HEK293 (cell line): ENCODE results near the gene TNFRSF4.

Experiments
- CTCF ChIA-PET: fragments of 350-600 bp; formaldehyde crosslinking; extraction: SDS; loops from one replicate; lab custom pipeline; 2021; ENCODE audit warnings: antibody characterized with exemption; lab: Yijun Ruan, JAX
- POLR2A ChIA-PET: fragments of 300-600 bp; formaldehyde crosslinking; extraction: SDS; loops from one replicate; lab custom pipeline; 2020; ENCODE audit warnings: antibody characterized with exemption, inconsistent platforms; lab: Yijun Ruan, JAX
- H3K27ac ChIP-seq: fragments of 200-500 bp; sonication (Bioruptor generic); 2 replicates; pipeline ENCODE4 v1.5.1; 2014; ENCODE audit warnings: low read depth, low read length, control low read depth, inconsistent platforms; ENCODE audit errors: extremely low read depth
- H3K36me3 ChIP-seq, 2 experiments: fragments of 200-500 bp in 1 of 2; sonication (Bioruptor generic) in 1 of 2; 1 replicate in 1 of 2; 2 replicates in 1 of 2; pipeline ENCODE4 v1.5.1; 2014 to 2017; ENCODE audit warnings: inconsistent platforms in 2 of 2, low read length in 2 of 2; ENCODE audit not compliant: control insufficient read depth in 2 of 2, insufficient read depth in 1 of 2
- H3K4me1 ChIP-seq: fragments of 200-500 bp; sonication (Bioruptor generic); 2 replicates; pipeline ENCODE4 v1.5.1; 2014; ENCODE audit warnings: mild to moderate bottlenecking, low read length, inconsistent platforms; ENCODE audit not compliant: control insufficient read depth, insufficient read depth
- H3K4me3 ChIP-seq: 2 replicates; pipeline ENCODE4 v1.5.1; 2011; ENCODE audit warnings: low read depth, mild to moderate bottlenecking, control low read depth, low read length, moderate library complexity
- H3K9me3 ChIP-seq: fragments of 200-500 bp; sonication (Bioruptor generic); 2 replicates; pipeline ENCODE4 v1.5.1; 2014; ENCODE audit warnings: low read depth, low read length, inconsistent platforms; ENCODE audit not compliant: control insufficient read depth, insufficient read depth
- ELK4 ChIP-seq: IDR thresholded peaks from 2 replicates; pipeline ENCODE4 v1.6.1; 2011; ENCODE audit warnings: mild to moderate bottlenecking, low read depth, low read length, borderline replicate concordance
- PRDM1 ChIP-seq: fragments of 450-650 bp; formaldehyde crosslinking; IDR thresholded peaks from 2 replicates; pipeline ENCODE4; 2016; ENCODE audit warnings: missing biosample characterization, missing genetic modification characterization
- PRDM2 ChIP-seq: fragments of 450-650 bp; formaldehyde crosslinking; IDR thresholded peaks from 2 replicates; pipeline ENCODE4 v1.5.1; 2016; ENCODE audit warnings: missing biosample characterization, missing genetic modification characterization, borderline replicate concordance
- SCRT1 ChIP-seq: fragments of 450-650 bp; formaldehyde crosslinking; IDR thresholded peaks from 2 replicates; pipeline ENCODE4 v1.5.1; 2016; ENCODE audit warnings: missing biosample characterization, missing genetic modification characterization, borderline replicate concordance
- TSHZ1 ChIP-seq: fragments of 450-650 bp; formaldehyde crosslinking; IDR thresholded peaks from 2 replicates; pipeline ENCODE4 v1.5.1; 2016; ENCODE audit warnings: missing biosample characterization, missing genetic modification characterization, borderline replicate concordance
- ZBTB7A ChIP-seq: fragments of 450-650 bp; formaldehyde crosslinking; IDR thresholded peaks from 2 replicates; pipeline ENCODE4 v1.5.1; 2016; ENCODE audit warnings: low read depth, missing biosample characterization, missing genetic modification characterization
- ZNF23 ChIP-seq: fragments of 450-650 bp; formaldehyde crosslinking; IDR thresholded peaks from 2 replicates; pipeline ENCODE4 v1.5.1; 2016; ENCODE audit warnings: missing biosample characterization, missing genetic modification characterization, borderline replicate concordance
- ZNF335 ChIP-seq: fragments of 450-650 bp; formaldehyde crosslinking; conservative IDR thresholded peaks from 2 replicates; pipeline ENCODE4 v1.5.1; 2016; ENCODE audit warnings: missing biosample characterization, missing genetic modification characterization
- ZNF391 ChIP-seq: fragments of 450-650 bp; formaldehyde crosslinking; IDR thresholded peaks from 2 replicates; pipeline ENCODE4 v1.5.1; 2016; ENCODE audit warnings: low read depth, missing biosample characterization, missing genetic modification characterization, borderline replicate concordance
- ZNF398 ChIP-seq: fragments of 450-650 bp; formaldehyde crosslinking; IDR thresholded peaks from 2 replicates; pipeline ENCODE4 v1.5.1; 2017; ENCODE audit warnings: missing biosample characterization, missing genetic modification characterization
- ZNF449 ChIP-seq: fragments of 450-650 bp; formaldehyde crosslinking; IDR thresholded peaks from 2 replicates; pipeline ENCODE4 v1.5.1; 2017; ENCODE audit warnings: missing biosample characterization, mild to moderate bottlenecking, missing genetic modification characterization, moderate library complexity

Gene TNFRSF4

GRCh38 chr1:1262758-1263157 is 48.8 kb upstream of the TNFRSF4 start (continued):
- no peak for TF ChIP-seq ZNF449
- no peak for TF ChIP-seq ZNF23 (tag by site-specific recombination)
- no peak for TF ChIP-seq ELK4
- no peak for TF ChIP-seq SCRT1 (tag by site-specific recombination)
- TF ChIP-seq, all 188 proteins: peak for 0

- TF ChIP-seq ZNF335 (tag by site-specific recombination): no peak
- TF ChIP-seq, all 188 proteins: peak for 0
- ChIA-PET CTCF (no interaction called here), POLR2A (interaction anchor here (1.0 kb wide), 1 partner anchor 11 kb away, joined by 3 read pairs; the partner anchor contains the start of gene UBE2J2)
- H3K27ac ChIP-seq: no peak overlapping the region
- H3K4me3 ChIP-seq: no peak overlapping the region
- H3K36me3 ChIP-seq: peaks cover 3 to 89% of the 10 kb centered on the region in 2 experiments; a peak in 2 of 3 replicates
- H3K9me3 ChIP-seq: no peaks in the 10 kb centered on the region
- no peaks in the 10 kb centered on the region for H3K4me1 ChIP-seq
These were observed 48.1 kb upstream of the TNFRSF4 start for GRCh38 chr1:1262071-1262470.

GRCh38 chr1:1260843-1261560 is 47.0 kb upstream of the TNFRSF4 start:
- no peak overlapping the region for H3K27ac ChIP-seq
- no peaks in the 10 kb centered on the region for H3K4me1 ChIP-seq
- CTCF ChIA-PET: no interaction called here
- peaks cover 6 to 93% of the 10 kb centered on the region in 2 experiments; a peak in 2 of 3 replicates for H3K36me3 ChIP-seq
- H3K4me3 ChIP-seq: no peak overlapping the region
- TF ChIP-seq PRDM1 (tag by site-specific recombination): no peak
- no peak for TF ChIP-seq ZNF391 (tag by site-specific recombination)
- TF ChIP-seq ZNF398 (tag by site-specific recombination): no peak
- TF ChIP-seq PRDM2 (tag by site-specific recombination): no peak
- no peak for TF ChIP-seq TSHZ1
- TF ChIP-seq ZBTB7A: no peak
- POLR2A ChIA-PET: interaction anchor here (0.6 to 1.3 kb wide), 3 partner anchors 10 to 135 kb away, joined by 3 to 6 read pairs (median 4); partner anchors contain the start of gene UBE2J2
- no peaks in the 10 kb centered on the region for H3K9me3 ChIP-seq
